ENCODE results near the gene CCDC194. TPM values are rescaled to one million over a fixed set of nuclear protein-coding genes. Genes with fewer than 3 reads are reported as not detected.

Gene CCDC194
- total and polyA plus RNA-seq, 2 donors from 2014 or later = 0.57 TPM; not detected in 1

- no peaks in the 10 kb centered on the region for H3K9me3 ChIP-seq (ENCODE audit: control insufficient read depth in 2 of 3, insufficient read depth in 1 of 3, low read length in 3 of 3)
- intact Hi-C loops (cut with DNase I) = no loop called here
- no peaks in the 10 kb centered on the region for H3K36me3 ChIP-seq (ENCODE audit: control insufficient read depth in 2 of 3, insufficient read depth in 3 of 3, low read length in 3 of 3)
- no peaks in the 10 kb centered on the region for H3K27me3 ChIP-seq (ENCODE audit: control insufficient read depth, insufficient read depth, low read length)
- peaks cover 0 to 10% (median 3%) of the 10 kb centered on the region in 3 donors for H3K4me1 ChIP-seq (ENCODE audit: control insufficient read depth in 2 of 3, insufficient read depth in 2 of 3, low read depth in 1 of 3, low read length in 3 of 3)
- FAIRE-seq (no peak), DNase-seq (no peak)
- no peak overlapping the region for H3K27ac ChIP-seq (ENCODE audit: low read depth in 2 of 2, low read length in 2 of 2)
- no peak for TF ChIP-seq CTCF (IDR thresholded peaks at IDR 0.05; ENCODE audit: borderline replicate concordance, extremely low read depth, insufficient read depth)
- no peak overlapping the region for H3K9ac ChIP-seq (ENCODE audit: low read length in 3 of 3)
- no peak overlapping the region for H3K4me3 ChIP-seq (ENCODE audit: low read length in 3 of 3)
Observed at GRCh38 chr19:17421942-17422341, 27.9 kb upstream of the CCDC194 start.

DNA sequence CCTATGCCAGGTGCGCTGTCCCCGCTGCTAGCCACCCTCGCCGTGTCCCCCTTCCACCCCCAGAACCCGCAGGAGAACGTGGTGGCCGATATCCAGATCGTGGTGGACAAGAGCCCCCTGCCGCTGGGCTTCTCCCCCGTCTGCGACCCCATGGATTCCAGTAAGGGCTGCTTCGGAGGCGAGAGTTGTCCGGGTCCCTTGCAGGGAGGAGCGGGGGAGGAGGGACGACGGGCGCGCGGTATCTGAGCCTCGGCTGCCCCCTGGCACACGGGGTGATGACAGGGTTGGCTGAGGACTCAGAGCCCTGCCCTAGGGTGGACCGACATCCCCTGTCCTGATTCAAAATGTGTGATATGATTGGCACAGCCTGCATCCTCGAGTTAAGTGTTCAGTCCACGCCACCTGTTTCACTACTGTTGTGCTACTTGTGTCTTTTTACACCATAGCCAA lies 26.5 kb upstream of the CCDC194 start:
- FAIRE-seq = no peak
- intact Hi-C loops (cut with DNase I) = no loop called here

DNA sequence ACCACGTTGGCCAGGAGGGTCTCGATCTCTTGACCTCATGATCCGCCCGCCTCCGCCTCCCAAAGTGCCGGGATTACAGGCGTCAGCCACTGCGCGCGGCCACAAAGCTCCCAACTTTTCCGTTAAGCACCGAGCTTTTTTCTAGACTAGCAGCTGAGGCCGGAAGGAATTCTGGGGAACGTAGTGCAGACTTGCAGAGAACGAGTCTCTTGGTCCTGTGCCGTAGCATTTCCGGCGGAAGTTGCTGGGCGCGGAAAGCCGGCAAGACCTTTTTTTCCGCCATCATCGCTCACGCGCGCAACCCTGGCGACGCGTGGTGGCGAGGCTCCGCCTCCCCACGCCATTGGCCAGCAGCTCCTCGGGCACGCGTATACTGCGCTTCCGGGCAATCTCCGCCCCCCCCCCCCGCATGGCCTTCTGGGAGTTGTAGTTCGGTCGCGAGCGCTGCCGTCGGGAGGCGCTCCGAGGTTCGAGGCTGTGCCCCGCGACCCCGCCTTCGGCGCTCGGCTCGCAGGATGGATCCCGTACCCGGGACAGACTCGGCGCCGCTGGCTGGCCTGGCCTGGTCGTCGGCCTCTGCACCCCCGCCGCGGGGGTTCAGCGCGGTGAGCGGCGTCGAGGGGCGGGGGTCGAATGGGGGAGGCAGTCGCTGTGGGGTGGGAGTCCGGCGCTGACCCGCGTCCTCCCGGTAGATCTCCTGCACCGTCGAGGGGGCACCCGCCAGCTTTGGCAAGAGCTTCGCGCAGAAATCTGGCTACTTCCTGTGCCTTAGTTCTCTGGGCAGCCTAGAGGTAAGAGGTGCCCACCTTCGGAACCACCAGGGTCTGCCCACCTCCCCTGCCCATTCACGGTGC lies 25.9 kb upstream of the CCDC194 start, which contains the start of gene MVB12A:
Gene MVB12A, plus strand, starts transcription at position 427 of the 854 bp plus-strand sequence. Its CDS starts 89 bp downstream, at position 516.
- TF ChIP-seq CTCF (IDR thresholded peaks at IDR 0.05; ENCODE audit: borderline replicate concordance, extremely low read depth, insufficient read depth) = peak; percentile 9
- H3K4me1 ChIP-seq (ENCODE audit: control insufficient read depth in 2 of 3, insufficient read depth in 2 of 3, low read depth in 1 of 3, low read length in 3 of 3) = peaks cover 0 to 10% (median 3%) of the 10 kb centered on the region in 3 donors
- DNase-seq (peak; percentile 99 to 100 (median 99)), FAIRE-seq (peak; percentile 63)
- peak within 1 kb of the TSS; percentile 73 to 85 (median 84) for H3K4me3 ChIP-seq (ENCODE audit: low read length in 3 of 3)
- H3K27me3 ChIP-seq (ENCODE audit: control insufficient read depth, insufficient read depth, low read length) = no peaks in the 10 kb centered on the region
- intact Hi-C loops (cut with DNase I) = no loop called here
- H3K27ac ChIP-seq (ENCODE audit: low read depth in 2 of 2, low read length in 2 of 2) = peak within 1 kb of the TSS; percentile 59 to 63
- no peaks in the 10 kb centered on the region for H3K36me3 ChIP-seq (ENCODE audit: control insufficient read depth in 2 of 3, insufficient read depth in 3 of 3, low read length in 3 of 3)
- H3K9me3 ChIP-seq (ENCODE audit: control insufficient read depth in 2 of 3, insufficient read depth in 1 of 3, low read length in 3 of 3) = no peaks in the 10 kb centered on the region
- H3K9ac ChIP-seq (ENCODE audit: low read length in 3 of 3) = peak within 1 kb of the TSS; percentile 29 to 71 (median 44)

More for the DNA sequence above, 26.5 kb upstream of the CCDC194 start:
- no peak for TF ChIP-seq CTCF (IDR thresholded peaks at IDR 0.05; ENCODE audit: borderline replicate concordance, extremely low read depth, insufficient read depth)
- Histone ChIP-seq H3K9ac (ENCODE audit: low read length in 3 of 3) (peak overlapping the region; percentile 29 to 71 (median 38)), H3K36me3 (ENCODE audit: control insufficient read depth in 2 of 3, insufficient read depth in 3 of 3, low read length in 3 of 3) (no peaks in the 10 kb centered on the region), H3K27me3 (ENCODE audit: control insufficient read depth, insufficient read depth, low read length) (no peaks in the 10 kb centered on the region), H3K4me1 (ENCODE audit: control insufficient read depth in 2 of 3, insufficient read depth in 2 of 3, low read depth in 1 of 3, low read length in 3 of 3) (peaks cover 0 to 10% (median 3%) of the 10 kb centered on the region in 3 donors), H3K27ac (ENCODE audit: low read depth in 2 of 2, low read length in 2 of 2) (peak overlapping the region in 1 of 2 donors; percentile 23), H3K9me3 (ENCODE audit: control insufficient read depth in 2 of 3, insufficient read depth in 1 of 3, low read length in 3 of 3) (no peaks in the 10 kb centered on the region), H3K4me3 (ENCODE audit: low read length in 3 of 3) (peak overlapping the region; percentile 73 to 85 (median 84))
- DNase-seq = peak; percentile 78 to 87 (median 85)
